ENCODE measurements around the gene KIF2C.

Gene KIF2C

GRCh38 chr1:44785501-44786137, 46.0 kb downstream of the KIF2C start:
- peak overlapping the region; percentile 74 for H3K4me2 ChIP-seq (ENCODE audit: low read length)
- H3K27me3 ChIP-seq (ENCODE audit: insufficient read depth, low read length): no peaks in the 10 kb centered on the region
- peak overlapping the region; percentile 69 for H3K9ac ChIP-seq (ENCODE audit: low read length)
- H3K27ac ChIP-seq (ENCODE audit: low read depth, low read length, poor library complexity, severe bottlenecking): no peak overlapping the region
- peaks cover 37% of the 10 kb centered on the region for H3K4me1 ChIP-seq (ENCODE audit: insufficient read depth, low read length, severe bottlenecking)
- no peaks in the 10 kb centered on the region for H4K20me1 ChIP-seq (ENCODE audit: insufficient read depth, low read length)
- no peaks in the 10 kb centered on the region for H3K9me3 ChIP-seq (ENCODE audit: low read length)
- H3F3A ChIP-seq (ENCODE audit: insufficient read depth, low read length): peaks cover 4% of the 10 kb centered on the region; the same call in 1 of the 2 replicates
- peaks cover 15% of the 10 kb centered on the region for H3K36me3 ChIP-seq (ENCODE audit: insufficient read depth, low read length)
- no peak overlapping the region for H2AFZ ChIP-seq (ENCODE audit: low read length)
- H3K79me2 ChIP-seq (ENCODE audit: insufficient read depth, low read length): no peaks in the 10 kb centered on the region
- peak overlapping the region; percentile 53 for H3K4me3 ChIP-seq (ENCODE audit: low read depth, low read length, poor library complexity, severe bottlenecking)
- H3K9me2 ChIP-seq (ENCODE audit: low read depth, low read length): no peaks in the 10 kb centered on the region
- TF ChIP-seq CTCF (IDR thresholded peaks at IDR 0.05; ENCODE audit: low read length) (no peak), EZH2 (IDR thresholded peaks at IDR 0.05; ENCODE audit: borderline replicate concordance, low read length) (no peak)

- Histone ChIP-seq H3F3A (ENCODE audit: insufficient read depth, low read length) (peaks cover 4% of the 10 kb centered on the region; the same call in 1 of the 2 replicates), H3K9me2 (ENCODE audit: low read depth, low read length) (no peaks in the 10 kb centered on the region), H3K27ac (ENCODE audit: low read depth, low read length, poor library complexity, severe bottlenecking) (no peak overlapping the region), H3K27me3 (ENCODE audit: insufficient read depth, low read length) (no peaks in the 10 kb centered on the region), H3K9me3 (ENCODE audit: low read length) (no peaks in the 10 kb centered on the region), H3K4me3 (ENCODE audit: low read depth, low read length, poor library complexity, severe bottlenecking) (peak overlapping the region; percentile 53), H3K36me3 (ENCODE audit: insufficient read depth, low read length) (peaks cover 8% of the 10 kb centered on the region), H3K4me1 (ENCODE audit: insufficient read depth, low read length, severe bottlenecking) (peaks cover 37% of the 10 kb centered on the region), H2AFZ (ENCODE audit: low read length) (peak overlapping the region; percentile 19; the same call in 1 of the 2 replicates), H3K4me2 (ENCODE audit: low read length) (peak overlapping the region; percentile 74), H3K9ac (ENCODE audit: low read length) (peak overlapping the region; percentile 69), H4K20me1 (ENCODE audit: insufficient read depth, low read length) (no peaks in the 10 kb centered on the region), H3K79me2 (ENCODE audit: insufficient read depth, low read length) (no peaks in the 10 kb centered on the region)
- peak; percentile 97 for TF ChIP-seq CTCF (IDR thresholded peaks at IDR 0.05; ENCODE audit: low read length)
- TF ChIP-seq EZH2 (IDR thresholded peaks at IDR 0.05; ENCODE audit: borderline replicate concordance, low read length): no peak
Measured at GRCh38 chr1:44786138-44786840, 46.7 kb downstream of the KIF2C start.

- Histone ChIP-seq H3K27me3 (ENCODE audit: insufficient read depth, low read length) (no peaks in the 10 kb centered on the region), H2AFZ (ENCODE audit: low read length) (no peak overlapping the region; the same call in 1 of the 2 replicates), H4K20me1 (ENCODE audit: insufficient read depth, low read length) (no peaks in the 10 kb centered on the region), H3K9me2 (ENCODE audit: low read depth, low read length) (no peaks in the 10 kb centered on the region), H3K36me3 (ENCODE audit: insufficient read depth, low read length) (0 out of 2 replicates have a peak, but pooled peaks cover 3% of the 10 kb centered on the region), H3K27ac (ENCODE audit: low read depth, low read length, poor library complexity, severe bottlenecking) (no peak overlapping the region), H3K9ac (ENCODE audit: low read length) (peak overlapping the region; percentile 69; the same call in 1 of the 2 replicates), H3K4me2 (ENCODE audit: low read length) (peak overlapping the region; percentile 74), H3K4me3 (ENCODE audit: low read depth, low read length, poor library complexity, severe bottlenecking) (peak overlapping the region; percentile 53), H3K4me1 (ENCODE audit: insufficient read depth, low read length, severe bottlenecking) (peaks cover 37% of the 10 kb centered on the region), H3F3A (ENCODE audit: insufficient read depth, low read length) (peaks cover 4% of the 10 kb centered on the region; the same call in 1 of the 2 replicates), H3K9me3 (ENCODE audit: low read length) (no peaks in the 10 kb centered on the region), H3K79me2 (ENCODE audit: insufficient read depth, low read length) (no peaks in the 10 kb centered on the region)
- TF ChIP-seq EZH2 (IDR thresholded peaks at IDR 0.05; ENCODE audit: borderline replicate concordance, low read length) (no peak), CTCF (IDR thresholded peaks at IDR 0.05; ENCODE audit: low read length) (no peak)
Measured at GRCh38 chr1:44786841-44787426, 47.3 kb downstream of the KIF2C start.
